H9 (cell line): ENCODE measurements around the gene TBC1D26. TPM values are rescaled to one million over a fixed set of nuclear protein-coding genes. Genes with fewer than 3 reads are reported as not detected.

Source experiments
- DNase-seq: peaks from one replicate; pipeline ENCODE4 v3.0.0-alpha.2; 2017
- H2AFZ ChIP-seq: one replicate; pipeline ENCODE4 v1.6.1; 2013; ENCODE audit warnings: mild to moderate bottlenecking, low read length, control low read depth, moderate library complexity
- H2AK5ac ChIP-seq: 2 replicates; pipeline ENCODE4 v1.6.1; 2013; ENCODE audit warnings: low read length, control low read depth, mixed read lengths; ENCODE audit not compliant: insufficient read length
- H2BK120ac ChIP-seq: one replicate; pipeline ENCODE4 v1.6.1; 2013; ENCODE audit warnings: low read depth, mild to moderate bottlenecking, low read length, control low read depth, inconsistent platforms; ENCODE audit not compliant: poor library complexity, severe bottlenecking
- H2BK12ac ChIP-seq: 2 replicates; pipeline ENCODE4 v1.6.1; 2013; ENCODE audit warnings: low read length, control low read depth, mixed read lengths, low read depth; ENCODE audit not compliant: insufficient read length
- H2BK15ac ChIP-seq: 2 replicates; pipeline ENCODE4 v1.6.1; 2013; ENCODE audit warnings: low read depth, low read length, control low read depth
- H2BK20ac ChIP-seq: one replicate; pipeline ENCODE4 v1.6.1; 2013; ENCODE audit warnings: low read depth, mild to moderate bottlenecking, low read length, control low read depth, inconsistent platforms; ENCODE audit not compliant: poor library complexity, severe bottlenecking
- H2BK5ac ChIP-seq: 2 replicates; pipeline ENCODE4 v1.6.1; 2013; ENCODE audit warnings: low read length, control low read depth, mixed read lengths; ENCODE audit not compliant: insufficient read length
- H3K14ac ChIP-seq: 2 replicates; pipeline ENCODE4 v1.6.1; 2013; ENCODE audit warnings: low read length, control low read depth; ENCODE audit not compliant: insufficient read depth
- H3K18ac ChIP-seq: 2 replicates; pipeline ENCODE4 v1.6.1; 2013; ENCODE audit warnings: low read depth, mild to moderate bottlenecking, mixed read lengths, low read length, control low read depth; ENCODE audit not compliant: insufficient read length
- H3K23ac ChIP-seq: 2 replicates; pipeline ENCODE4 v1.6.1; 2013; ENCODE audit warnings: low read length, control low read depth, mixed read lengths, low read depth; ENCODE audit not compliant: insufficient read length
- H3K23me2 ChIP-seq: 2 replicates; pipeline ENCODE4 v1.6.1; 2013; ENCODE audit warnings: low read depth, mild to moderate bottlenecking, mixed read lengths, low read length, control low read depth; ENCODE audit not compliant: insufficient read length, poor library complexity, severe bottlenecking
- H3K27ac ChIP-seq: 2 replicates; pipeline ENCODE4 v1.5.1; 2013; ENCODE audit warnings: low read length, control low read depth, mixed read lengths, low read depth; ENCODE audit not compliant: insufficient read length
- H3K27me3 ChIP-seq: 2 replicates; pipeline ENCODE4 v1.6.1; 2013; ENCODE audit warnings: low read length, control low read depth, inconsistent platforms; ENCODE audit not compliant: insufficient read depth
- H3K4ac ChIP-seq: 2 replicates; pipeline ENCODE4 v1.6.1; 2013; ENCODE audit warnings: low read depth, mild to moderate bottlenecking, control low read depth, inconsistent platforms, low read length, moderate library complexity
- H3K4me1 ChIP-seq: 2 replicates; pipeline ENCODE4 v1.6.1; 2013; ENCODE audit warnings: low read length, control low read depth, inconsistent platforms; ENCODE audit not compliant: insufficient read depth
- H3K4me2 ChIP-seq: 2 replicates; pipeline ENCODE4 v1.6.1; 2013; ENCODE audit warnings: low read length, control low read depth, mixed read lengths; ENCODE audit not compliant: insufficient read length, insufficient read depth
- H3K56ac ChIP-seq: 2 replicates; pipeline ENCODE4 v1.6.1; 2013; ENCODE audit warnings: low read depth, mild to moderate bottlenecking, mixed read lengths, low read length, control low read depth; ENCODE audit not compliant: insufficient read length
- H3K79me1 ChIP-seq: 2 replicates; pipeline ENCODE4 v1.6.1; 2013; ENCODE audit warnings: low read depth, mild to moderate bottlenecking, moderate library complexity, low read length, control low read depth, inconsistent platforms; ENCODE audit not compliant: insufficient read depth, poor library complexity, severe bottlenecking
- H3K79me2 ChIP-seq: 2 replicates; pipeline ENCODE4 v1.6.1; 2013; ENCODE audit warnings: low read length, control low read depth, inconsistent platforms; ENCODE audit not compliant: insufficient read depth
- H3K9ac ChIP-seq: 2 replicates; pipeline ENCODE4 v1.6.1; 2013; ENCODE audit warnings: low read length, control low read depth, mixed read lengths; ENCODE audit not compliant: insufficient read length; ENCODE audit errors: extremely low read depth
- H3K9me3 ChIP-seq: one replicate; pipeline ENCODE4 v1.6.1; 2013; ENCODE audit warnings: low read depth, low read length, inconsistent platforms; ENCODE audit not compliant: control insufficient read depth
- H3T11ph ChIP-seq: one replicate; pipeline ENCODE4 v1.6.1; 2013; ENCODE audit warnings: mild to moderate bottlenecking, low read length, control low read depth, inconsistent platforms
- H4K20me1 ChIP-seq: one replicate; pipeline ENCODE4 v1.6.1; 2013; ENCODE audit not compliant: control insufficient read depth, insufficient read length, insufficient read depth
- H4K5ac ChIP-seq: 2 replicates; pipeline ENCODE4 v1.6.1; 2013; ENCODE audit warnings: low read depth, mild to moderate bottlenecking, mixed read lengths, low read length, control low read depth; ENCODE audit not compliant: insufficient read length
- H4K8ac ChIP-seq: replicated peaks from 2 replicates; pipeline ENCODE4 v1.6.1; 2013; ENCODE audit warnings: low read length, control low read depth, mixed read lengths, low read depth; ENCODE audit not compliant: insufficient read length
- H4K91ac ChIP-seq: 2 replicates; pipeline ENCODE4 v1.6.1; 2013; ENCODE audit warnings: low read depth, mild to moderate bottlenecking, moderate library complexity, mixed read lengths, low read length, control low read depth; ENCODE audit not compliant: insufficient read length
- H3K27ac Mint-ChIP-seq, 3 experiments: 2 replicates in 2 of 3; 3 replicates in 1 of 3; pipeline ENCODE4 v1.8.0; 2020 to 2021; ENCODE audit warnings: mixed read lengths in 3 of 3, mild to moderate bottlenecking in 1 of 3, moderate library complexity in 1 of 3
- H3K27me3 Mint-ChIP-seq: 2 replicates; pipeline ENCODE4 v1.8.0; 2021; ENCODE audit warnings: low read depth, mild to moderate bottlenecking, moderate library complexity, mixed read lengths
- H3K36me3 Mint-ChIP-seq, 3 experiments: 2 replicates in 2 of 3; 3 replicates in 1 of 3; pipeline ENCODE4 v1.8.0; 2020 to 2021; ENCODE audit warnings: low read depth in 3 of 3, mixed read lengths in 3 of 3; ENCODE audit not compliant: insufficient read depth in 1 of 3
- H3K4me1 Mint-ChIP-seq, 2 experiments: 2 replicates each; pipeline ENCODE4 v1.8.0; 2020; ENCODE audit warnings: mixed read lengths in 2 of 2
- H3K4me3 Mint-ChIP-seq, 2 experiments: 2 replicates in 1 of 2; 3 replicates in 1 of 2; pipeline ENCODE4 v1.8.0; 2020 to 2021; ENCODE audit warnings: mild to moderate bottlenecking in 2 of 2, mixed read lengths in 2 of 2, moderate library complexity in 1 of 2
- H3K9me3 Mint-ChIP-seq, 2 experiments: 2 replicates in 1 of 2; 3 replicates in 1 of 2; pipeline ENCODE4 v1.8.0; 2020; ENCODE audit warnings: mild to moderate bottlenecking in 2 of 2, mixed read lengths in 2 of 2, moderate library complexity in 1 of 2
- CTCF ChIP-seq: fragments of 200-600 bp; sonication (generic); conservative IDR thresholded peaks from 3 replicates; pipeline ENCODE4 v1.8.0; 2021; ENCODE audit warnings: antibody characterized with exemption, mild to moderate bottlenecking
- WGBS: extraction: QIAGEN DNeasy Blood & Tissue Kit; methylation state at CpG from one replicate; pipeline ENCODE4 v1.1.7; 2013; ENCODE audit warnings: missing lambda C conversion rate, low lambda C conversion rate, mixed read lengths; ENCODE audit not compliant: insufficient read length; ENCODE audit errors: extremely low coverage; 5-methylcytosine and 5-hydroxymethylcytosine counted together
- total RNA-seq: library from RNA; stranded (reverse); gene quantifications from 2 replicates; pipeline ENCODE4 v1.2.1, GENCODE V29; 2021

The TBC1D26 gene
- total RNA-seq, 1 experiment from 2014 or later = 0.83 TPM

GRCh38 chr17:15740570-15741120 lies 8.6 kb downstream of the TBC1D26 start:
- Histone ChIP-seq H3K9me3 (no peaks in the 10 kb centered on the region), H3K4ac (no peak overlapping the region), H3K4me1 (no peaks in the 10 kb centered on the region), H3K18ac (no peak overlapping the region), H2BK15ac (no peak overlapping the region), H3K56ac (no peak overlapping the region), H2BK20ac (no peak overlapping the region), H3K79me1 (no peaks in the 10 kb centered on the region), H2BK120ac (no peak overlapping the region), H4K5ac (no peak overlapping the region), H3K27me3 (no peaks in the 10 kb centered on the region), H3K27ac (no peak overlapping the region), H3K4me2 (no peak overlapping the region), H3K23ac (no peak overlapping the region), H2BK12ac (no peak overlapping the region), H3K79me2 (no peaks in the 10 kb centered on the region), H3K14ac (no peak overlapping the region), H4K91ac (no peak overlapping the region), H2BK5ac (no peak overlapping the region), H3K9ac (no peak overlapping the region), H3K23me2 (no peaks in the 10 kb centered on the region), H3T11ph (no peak overlapping the region), H2AK5ac (no peak overlapping the region), H4K20me1 (no peaks in the 10 kb centered on the region), H4K8ac (no peak overlapping the region), H2AFZ (no peak overlapping the region)
- Mint-ChIP-seq H3K36me3 (no peaks in the 10 kb centered on the region), H3K9me3 (no peaks in the 10 kb centered on the region), H3K4me3 (no peak overlapping the region), H3K4me1 (no peaks in the 10 kb centered on the region), H3K27me3 (peaks cover 2% of the 10 kb centered on the region), H3K27ac (no peak overlapping the region)
- DNase-seq = no peak
- TF ChIP-seq CTCF = no peak
- no CpG with 5 or more reads among the region's 7 CpGs for WGBS
